ENCODE results near the gene ZDHHC11B.

ZDHHC11B gene

DNA sequence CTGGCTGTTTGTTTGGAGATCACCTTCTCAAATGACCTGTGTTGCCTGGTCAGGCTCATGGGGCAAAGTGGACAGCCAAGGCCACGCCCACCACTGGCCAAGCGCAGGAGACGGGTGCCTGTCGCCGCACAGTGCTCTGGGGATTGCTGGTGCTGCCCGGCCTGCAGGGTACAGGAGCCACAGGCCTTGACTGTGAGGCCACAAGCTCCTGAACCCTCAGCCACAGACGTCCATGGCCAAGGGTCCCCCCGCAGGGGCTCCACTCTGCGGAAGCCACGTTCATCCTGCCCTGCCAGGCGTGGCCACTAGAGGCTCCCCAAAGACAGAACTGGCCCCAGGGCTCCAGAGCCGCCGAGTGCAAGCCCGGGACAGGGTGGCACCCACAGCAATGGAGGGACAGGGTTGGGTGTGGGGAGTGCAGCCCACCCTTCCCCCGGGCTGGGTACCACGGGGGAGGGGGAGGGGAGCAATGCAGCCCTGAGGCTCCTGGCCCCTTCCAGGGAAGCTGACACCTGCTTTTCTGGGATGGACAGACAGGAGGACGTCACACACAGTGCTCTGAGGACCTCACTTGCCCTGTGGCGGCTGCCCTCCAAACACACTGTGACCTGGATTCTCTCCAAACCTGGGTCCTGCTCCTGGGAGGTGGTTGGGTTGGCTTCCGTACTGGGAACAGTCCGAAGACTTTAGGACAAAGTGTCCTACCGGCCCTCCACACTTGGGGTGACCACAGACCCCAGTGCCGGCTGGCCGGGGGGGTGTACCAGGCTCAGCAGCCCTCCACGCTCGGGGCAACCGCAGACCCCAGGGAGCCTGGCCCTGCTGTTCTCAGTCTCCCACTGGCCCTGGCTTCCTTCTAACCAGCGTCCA is 112.8 kb downstream of the ZDHHC11B start:
- Histone ChIP-seq H3K4me2 (peak overlapping the region; percentile 69; the same call in 1 of the 2 replicates), H3K79me2 (ENCODE audit: insufficient read depth, low read depth) (no peaks in the 10 kb centered on the region), H3K27me3 (ENCODE audit: insufficient read depth, low read depth) (no peaks in the 10 kb centered on the region), H3K9ac (peak overlapping the region; percentile 55), H3K4me1 (ENCODE audit: low read depth, poor library complexity, severe bottlenecking) (peaks cover 23% of the 10 kb centered on the region), H3K4me3 (IDR thresholded peaks at IDR 0.05; ENCODE audit: insufficient read depth, low read depth, low read length) (no peak overlapping the region), H3K36me3 (ENCODE audit: insufficient read depth) (no peaks in the 10 kb centered on the region), H4K20me1 (ENCODE audit: insufficient read depth) (no peaks in the 10 kb centered on the region), H2AFZ (ENCODE audit: low read depth) (no peak overlapping the region), H3K27ac (peak overlapping the region; percentile 67)
- TF ChIP-seq, protein P1, sequence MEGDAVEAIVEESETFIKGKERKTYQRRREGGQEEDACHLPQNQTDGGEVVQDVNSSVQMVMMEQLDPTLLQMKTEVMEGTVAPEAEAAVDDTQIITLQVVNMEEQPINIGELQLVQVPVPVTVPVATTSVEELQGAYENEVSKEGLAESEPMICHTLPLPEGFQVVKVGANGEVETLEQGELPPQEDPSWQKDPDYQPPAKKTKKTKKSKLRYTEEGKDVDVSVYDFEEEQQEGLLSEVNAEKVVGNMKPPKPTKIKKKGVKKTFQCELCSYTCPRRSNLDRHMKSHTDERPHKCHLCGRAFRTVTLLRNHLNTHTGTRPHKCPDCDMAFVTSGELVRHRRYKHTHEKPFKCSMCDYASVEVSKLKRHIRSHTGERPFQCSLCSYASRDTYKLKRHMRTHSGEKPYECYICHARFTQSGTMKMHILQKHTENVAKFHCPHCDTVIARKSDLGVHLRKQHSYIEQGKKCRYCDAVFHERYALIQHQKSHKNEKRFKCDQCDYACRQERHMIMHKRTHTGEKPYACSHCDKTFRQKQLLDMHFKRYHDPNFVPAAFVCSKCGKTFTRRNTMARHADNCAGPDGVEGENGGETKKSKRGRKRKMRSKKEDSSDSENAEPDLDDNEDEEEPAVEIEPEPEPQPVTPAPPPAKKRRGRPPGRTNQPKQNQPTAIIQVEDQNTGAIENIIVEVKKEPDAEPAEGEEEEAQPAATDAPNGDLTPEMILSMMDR (conservative IDR thresholded peaks at IDR 0.05; ENCODE audit: low read depth, low read length) = peak; percentile 82

DNA sequence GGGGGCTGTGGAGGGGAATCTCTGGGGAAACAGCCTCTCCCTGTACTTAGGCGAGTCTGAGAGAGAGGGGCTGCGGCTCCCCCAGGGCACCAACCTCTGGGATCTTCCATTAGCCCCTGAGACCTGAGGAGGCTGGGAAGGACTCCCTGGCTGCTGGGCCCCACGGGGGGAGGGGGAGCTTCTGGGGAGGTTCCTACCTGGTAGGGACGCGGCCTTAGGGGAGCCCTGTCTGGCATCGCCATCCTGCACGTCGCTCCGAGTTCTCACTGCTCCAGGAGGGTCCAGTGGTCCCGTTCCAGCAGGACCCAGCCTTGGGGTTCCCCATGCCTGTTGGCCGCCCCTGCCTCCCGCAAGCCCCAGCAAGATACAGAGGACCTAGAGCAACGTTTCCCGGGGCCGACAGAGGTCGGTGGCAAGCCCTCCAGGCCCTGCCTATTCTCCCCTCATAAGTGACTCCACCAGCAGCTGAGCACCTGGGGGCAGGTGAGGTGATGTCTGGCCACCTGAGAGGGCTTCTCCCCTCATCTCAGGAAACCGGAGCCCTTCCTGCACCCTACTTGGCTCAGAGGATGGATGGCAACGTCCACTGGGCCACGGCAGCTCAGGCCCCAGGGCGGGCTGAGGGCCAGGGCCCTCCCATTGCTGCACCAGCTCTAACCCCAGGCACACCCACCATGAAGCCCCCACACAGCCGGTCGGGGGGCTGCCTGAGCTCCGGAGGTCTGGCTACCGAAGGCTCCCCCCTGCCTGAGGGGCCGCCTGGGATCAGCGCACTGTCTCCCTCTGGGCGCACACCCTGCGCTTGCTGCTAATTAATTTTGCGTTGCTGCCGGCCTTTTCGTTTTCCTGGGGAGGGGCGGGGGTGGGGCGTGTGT is 113.9 kb downstream of the ZDHHC11B start:
- no peak overlapping the region for H3K4me2 ChIP-seq
- TF ChIP-seq, protein P1 (conservative IDR thresholded peaks at IDR 0.05; ENCODE audit: low read depth, low read length) = no peak
- H3K27ac ChIP-seq = no peak overlapping the region
- peaks cover 23% of the 10 kb centered on the region for H3K4me1 ChIP-seq (ENCODE audit: low read depth, poor library complexity, severe bottlenecking)
- H3K4me3 ChIP-seq (IDR thresholded peaks at IDR 0.05; ENCODE audit: insufficient read depth, low read depth, low read length) = no peak overlapping the region
- no peak overlapping the region for H2AFZ ChIP-seq (ENCODE audit: low read depth)
- no peaks in the 10 kb centered on the region for H3K36me3 ChIP-seq (ENCODE audit: insufficient read depth)
- no peaks in the 10 kb centered on the region for H3K27me3 ChIP-seq (ENCODE audit: insufficient read depth, low read depth)
- no peaks in the 10 kb centered on the region for H4K20me1 ChIP-seq (ENCODE audit: insufficient read depth)
- no peaks in the 10 kb centered on the region for H3K79me2 ChIP-seq (ENCODE audit: insufficient read depth, low read depth)
- H3K9ac ChIP-seq = no peak overlapping the region

DNA sequence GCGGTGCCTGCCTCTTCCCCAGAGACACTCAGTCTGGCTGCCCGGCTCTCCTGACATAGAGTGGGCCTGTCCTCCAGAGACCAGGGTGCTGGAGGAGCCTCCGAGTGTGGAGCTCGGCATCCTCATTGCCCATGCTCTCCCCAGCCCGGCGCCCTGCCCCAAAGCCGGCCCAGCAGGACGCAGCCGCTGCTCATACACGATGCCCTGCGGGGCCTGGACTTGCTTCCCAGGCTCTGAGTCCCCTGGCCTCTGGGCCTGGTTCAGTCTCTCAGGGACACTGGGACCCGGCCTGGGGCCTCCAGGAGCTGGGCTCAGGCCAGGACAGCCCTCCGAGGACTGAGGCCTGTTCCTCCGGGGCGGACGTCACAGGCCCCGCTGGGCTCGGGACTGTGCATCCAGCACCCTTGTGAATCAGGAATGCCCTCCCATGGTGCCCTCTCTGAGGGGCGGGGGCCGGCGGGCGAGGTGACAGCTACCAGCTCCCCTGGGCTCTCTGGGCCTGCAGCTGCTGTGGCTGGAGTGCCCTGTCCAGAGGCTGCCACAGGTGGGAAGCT is 114.6 kb downstream of the ZDHHC11B start:
- no peak overlapping the region for H3K4me2 ChIP-seq
- no peaks in the 10 kb centered on the region for H3K27me3 ChIP-seq (ENCODE audit: insufficient read depth, low read depth)
- no peak overlapping the region for H3K27ac ChIP-seq
- H2AFZ ChIP-seq (ENCODE audit: low read depth) = no peak overlapping the region
- H3K9ac ChIP-seq = no peak overlapping the region
- no peaks in the 10 kb centered on the region for H4K20me1 ChIP-seq (ENCODE audit: insufficient read depth)
- no peaks in the 10 kb centered on the region for H3K36me3 ChIP-seq (ENCODE audit: insufficient read depth)
- no peak overlapping the region for H3K4me3 ChIP-seq (IDR thresholded peaks at IDR 0.05; ENCODE audit: insufficient read depth, low read depth, low read length)
- TF ChIP-seq, protein P1 (conservative IDR thresholded peaks at IDR 0.05; ENCODE audit: low read depth, low read length) = no peak
- peaks cover 23% of the 10 kb centered on the region for H3K4me1 ChIP-seq (ENCODE audit: low read depth, poor library complexity, severe bottlenecking)
- H3K79me2 ChIP-seq (ENCODE audit: insufficient read depth, low read depth) = no peaks in the 10 kb centered on the region

DNA sequence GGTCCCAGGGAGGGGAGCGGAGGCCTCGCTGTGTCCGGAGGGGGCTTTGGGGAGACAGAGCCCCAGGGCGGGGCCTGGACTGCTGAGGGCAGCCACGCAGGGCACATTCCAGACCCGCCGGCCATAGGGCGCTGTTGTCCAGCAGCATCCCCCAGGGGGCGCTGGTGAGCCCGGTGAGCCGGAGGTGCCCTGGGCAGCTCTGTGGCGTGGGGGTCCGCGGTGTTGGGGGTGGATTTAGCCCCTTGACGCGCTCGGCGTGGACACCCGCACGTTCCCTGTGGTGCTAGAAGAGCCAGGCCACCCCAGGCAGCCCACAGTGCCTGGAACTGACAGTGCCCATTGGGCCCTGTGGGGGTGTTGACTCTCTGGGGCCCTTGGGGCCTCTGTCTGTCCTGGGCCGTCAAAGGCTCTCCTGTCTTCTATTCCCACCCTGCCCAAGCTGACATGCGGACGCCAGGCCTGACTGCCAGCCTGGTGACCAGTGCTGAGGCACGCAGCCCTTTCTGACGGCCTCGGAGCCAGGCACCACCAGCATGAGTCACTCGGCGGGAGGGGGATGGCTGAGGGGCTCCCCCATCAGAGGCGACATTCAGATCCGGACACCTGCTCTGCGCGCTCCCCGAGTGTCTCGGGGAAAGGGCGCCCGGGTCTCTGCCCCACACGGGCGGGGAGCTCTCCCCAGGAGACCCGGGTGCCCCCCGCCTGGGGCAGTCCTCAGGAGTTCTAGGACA is 115.3 kb downstream of the ZDHHC11B start:
- TF ChIP-seq, protein P1 (conservative IDR thresholded peaks at IDR 0.05; ENCODE audit: low read depth, low read length) = peak; percentile 78
- no peak overlapping the region for H3K4me3 ChIP-seq (IDR thresholded peaks at IDR 0.05; ENCODE audit: insufficient read depth, low read depth, low read length)
- no peaks in the 10 kb centered on the region for H3K36me3 ChIP-seq (ENCODE audit: insufficient read depth)
- H4K20me1 ChIP-seq (ENCODE audit: insufficient read depth) = no peaks in the 10 kb centered on the region
- H3K4me1 ChIP-seq (ENCODE audit: low read depth, poor library complexity, severe bottlenecking) = peaks cover 23% of the 10 kb centered on the region
- H3K4me2 ChIP-seq = no peak overlapping the region
- H2AFZ ChIP-seq (ENCODE audit: low read depth) = no peak overlapping the region
- H3K27me3 ChIP-seq (ENCODE audit: insufficient read depth, low read depth) = no peaks in the 10 kb centered on the region
- no peaks in the 10 kb centered on the region for H3K79me2 ChIP-seq (ENCODE audit: insufficient read depth, low read depth)
- H3K27ac ChIP-seq = no peak overlapping the region
- H3K9ac ChIP-seq = no peak overlapping the region

All from KMS-11 (cell line).